SJSA1 (cell line): ENCODE results near the gene RC3H1. TPM values are rescaled to one million over a fixed set of nuclear protein-coding genes. Genes with fewer than 3 reads are reported as not detected.

Source experiments
- total RNA-seq: library from RNA; depleted of rRNA; stranded (reverse); fragments of >200 nt; shearing (Covaris generic); gene quantifications from 2 replicates; pipeline ENCODE4 v1.2.3, GENCODE V29; 2014; rRNA removed

Gene RC3H1
- total RNA-seq, 1 experiment from 2014 or later = 15.0 TPM

Other genes with a start within 250 kb of the RC3H1 start
- gene DARS2, start 197.7 kb downstream of the RC3H1 start, total RNA-seq = 24.5 and 32.4 TPM in 2 replicates
- gene CENPL, start 197.5 kb downstream of the RC3H1 start, total RNA-seq = 37.8 and 56.2 TPM in 2 replicates
- gene GAS5, start 154.4 kb downstream of the RC3H1 start, total RNA-seq = 277 and 312 TPM in 2 replicates
- gene ZBTB37, start 154.0 kb downstream of the RC3H1 start, total RNA-seq = 3.0 and 4.8 TPM in 2 replicates
- gene SERPINC1, start 105.0 kb downstream of the RC3H1 start, total RNA-seq = 0.34 TPM in 1 of 2 replicates, not detected in the other
- gene RABGAP1L, start 137.2 kb upstream of the RC3H1 start, total RNA-seq = 19.6 and 24.6 TPM in 2 replicates